Fibroblast of skin of left quadriceps (primary cell): ENCODE results near the gene TXK.

Experiments used
- DNase-seq, 2 experiments: peaks; one replicate each; pipeline ENCODE4 v3.0.0-alpha.2; 2013; ENCODE audit warnings: low read depth in 2 of 2

TXK gene

DNA sequence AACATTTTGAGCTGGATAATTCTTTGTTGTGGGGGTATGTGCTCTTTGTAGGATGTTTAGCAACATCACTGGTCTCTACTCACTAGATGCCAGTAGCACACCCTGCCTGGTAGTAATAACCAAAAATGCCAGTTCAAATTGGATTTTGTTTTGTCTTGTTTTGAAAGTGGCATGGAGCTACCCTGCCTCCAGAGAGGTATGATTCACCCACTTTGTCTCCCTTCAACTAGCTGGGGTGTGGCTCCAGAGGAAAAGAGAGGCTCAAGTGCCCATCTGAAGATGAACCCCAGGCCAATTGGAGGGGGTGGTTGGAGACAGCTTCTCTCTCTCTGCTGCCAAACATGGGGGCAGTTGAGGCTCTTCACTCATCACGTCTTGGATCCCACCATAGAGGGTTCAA, 83.0 kb downstream of the TXK start:
- DNase-seq: no peak

DNA sequence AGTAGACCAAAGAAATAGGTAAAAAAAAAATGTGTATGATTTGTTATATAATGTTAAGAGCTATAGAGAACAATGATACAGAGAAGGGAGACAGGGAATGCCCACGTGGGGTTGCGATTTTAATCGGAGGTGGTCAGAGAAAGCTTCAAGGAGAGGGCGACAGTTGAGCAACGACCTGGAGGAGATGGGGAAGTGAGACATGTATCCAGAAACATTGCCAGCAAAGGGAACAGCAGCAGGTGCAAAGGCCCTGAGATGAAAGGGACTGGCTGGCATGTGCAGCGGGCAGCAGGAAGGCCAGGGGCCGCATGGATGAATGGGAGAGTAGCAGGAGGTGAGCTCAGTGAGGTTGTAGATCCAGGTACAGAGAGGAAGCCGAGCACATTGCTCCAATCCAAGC, 84.6 kb downstream of the TXK start:
- no peak for DNase-seq

DNA sequence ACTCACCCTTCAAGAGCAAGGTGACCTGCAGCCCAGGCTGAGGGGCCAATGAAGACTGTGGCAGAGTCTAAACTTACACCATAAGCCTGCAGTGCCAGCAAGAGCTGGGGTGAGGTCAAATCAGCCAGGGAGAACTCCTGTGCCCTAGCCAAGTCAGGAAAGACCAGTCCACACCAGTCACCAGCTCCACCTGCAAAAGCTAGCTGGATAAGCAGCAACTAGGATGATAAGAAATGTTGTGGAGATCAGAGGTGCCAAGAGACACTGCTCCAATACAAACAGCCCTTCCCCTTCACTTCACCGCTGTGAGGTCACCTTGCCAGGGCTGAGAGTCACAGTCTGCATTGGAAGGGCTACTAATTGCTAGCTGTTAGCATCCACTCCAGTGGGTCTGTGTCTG, 86.2 kb downstream of the TXK start:
- DNase-seq: no peak

DNA sequence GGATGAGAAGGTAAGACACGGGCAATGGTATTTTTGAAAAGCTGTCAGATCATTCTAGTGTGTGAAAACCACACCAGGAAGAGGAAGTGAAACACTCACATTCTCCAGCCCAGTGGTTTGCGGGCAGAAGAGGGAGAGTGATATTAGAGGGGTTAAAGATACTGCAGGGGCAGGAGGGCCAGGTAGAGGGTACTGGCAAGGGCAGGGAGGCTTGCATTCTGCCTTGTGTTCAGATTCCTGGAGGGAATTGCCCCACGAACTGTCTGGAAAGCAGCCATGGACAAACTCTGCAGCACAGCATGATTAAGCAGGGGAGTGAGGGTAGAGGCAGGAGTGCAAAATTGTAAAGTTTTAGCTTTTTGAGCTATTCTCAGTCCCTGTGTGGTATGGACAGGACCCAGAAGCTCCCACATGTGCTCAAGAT, 86.6 kb downstream of the TXK start:
- DNase-seq: no peak

DNA sequence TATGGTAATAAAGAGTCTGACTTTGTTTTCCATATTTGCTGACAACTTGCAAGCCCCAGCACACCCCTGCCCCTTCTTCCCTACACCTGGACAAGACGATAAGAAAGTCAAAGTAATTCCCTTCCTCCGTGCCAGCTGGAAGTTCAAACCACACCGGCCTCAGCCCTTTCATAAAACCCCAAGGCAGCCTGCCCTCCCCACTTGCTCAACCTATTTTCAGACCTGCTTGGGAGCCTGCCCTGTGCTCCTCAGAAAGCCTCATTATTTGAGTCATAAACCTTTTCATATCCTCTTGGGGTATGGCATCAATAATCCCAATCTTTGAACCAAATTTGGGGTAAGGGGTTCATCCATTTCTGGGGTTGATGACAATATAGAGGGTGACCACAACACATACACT, 88.0 kb downstream of the TXK start:
- DNase-seq: no peak

DNA sequence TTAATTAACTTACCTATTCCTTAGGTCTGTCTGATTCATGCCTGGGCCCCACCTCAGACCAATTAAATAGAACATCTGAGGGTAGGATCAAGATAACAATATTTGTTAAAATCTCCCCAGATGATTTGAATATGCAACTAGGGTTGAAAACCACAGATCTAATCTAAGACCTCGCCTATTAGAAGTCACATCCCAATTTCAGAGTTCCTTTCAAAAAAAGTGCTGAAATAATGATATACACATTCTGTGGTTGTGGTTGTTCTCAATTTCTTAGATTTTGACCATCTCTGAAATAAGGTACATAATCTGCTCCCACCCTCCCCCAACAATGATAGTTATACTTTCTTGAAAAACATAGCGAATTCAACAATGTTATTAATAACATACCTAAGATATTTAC, 89.8 kb downstream of the TXK start:
- DNase-seq: no peak

DNA sequence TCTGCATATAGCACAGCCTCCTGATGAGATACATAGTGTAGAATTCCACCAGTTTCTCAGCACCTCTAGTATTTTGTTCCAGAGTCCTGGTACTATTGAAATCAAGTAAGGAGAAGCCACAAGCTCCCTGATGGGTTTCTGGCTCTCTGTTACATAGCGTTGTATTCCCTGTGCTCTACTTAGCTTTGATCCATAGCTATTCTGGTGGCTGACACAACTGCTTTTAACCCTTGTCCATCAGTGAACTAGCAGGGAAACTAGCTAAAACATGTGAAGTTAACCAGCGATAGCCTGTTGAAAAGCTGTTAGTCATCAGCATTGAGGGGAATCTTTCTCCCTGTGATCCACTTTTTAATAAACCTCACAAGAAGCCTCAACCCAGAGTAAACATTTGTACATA, 90.5 kb downstream of the TXK start:
- DNase-seq: no peak

DNA sequence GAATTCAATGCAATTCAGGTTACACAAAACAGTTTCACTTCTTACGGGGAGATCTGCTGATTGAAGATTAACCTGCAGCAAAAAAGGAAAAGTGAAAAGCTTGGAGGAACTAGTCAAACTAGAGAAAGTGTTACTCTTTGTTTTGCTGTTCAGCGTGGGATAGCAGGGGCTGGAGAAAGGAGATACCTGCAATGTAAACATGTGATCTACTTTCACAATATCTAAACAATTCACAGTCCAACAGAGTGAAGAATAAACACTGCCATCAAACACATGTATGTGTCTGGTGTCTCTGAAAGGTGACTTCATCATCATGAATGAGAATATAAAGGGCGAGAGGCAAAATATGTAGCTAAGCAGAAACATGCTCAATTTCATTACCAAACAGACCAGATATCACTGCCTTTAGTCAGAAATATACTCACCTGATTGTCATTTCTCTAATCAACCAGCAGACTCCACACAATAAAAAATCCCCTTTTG, 91.0 kb downstream of the TXK start:
- no peak for DNase-seq

DNA sequence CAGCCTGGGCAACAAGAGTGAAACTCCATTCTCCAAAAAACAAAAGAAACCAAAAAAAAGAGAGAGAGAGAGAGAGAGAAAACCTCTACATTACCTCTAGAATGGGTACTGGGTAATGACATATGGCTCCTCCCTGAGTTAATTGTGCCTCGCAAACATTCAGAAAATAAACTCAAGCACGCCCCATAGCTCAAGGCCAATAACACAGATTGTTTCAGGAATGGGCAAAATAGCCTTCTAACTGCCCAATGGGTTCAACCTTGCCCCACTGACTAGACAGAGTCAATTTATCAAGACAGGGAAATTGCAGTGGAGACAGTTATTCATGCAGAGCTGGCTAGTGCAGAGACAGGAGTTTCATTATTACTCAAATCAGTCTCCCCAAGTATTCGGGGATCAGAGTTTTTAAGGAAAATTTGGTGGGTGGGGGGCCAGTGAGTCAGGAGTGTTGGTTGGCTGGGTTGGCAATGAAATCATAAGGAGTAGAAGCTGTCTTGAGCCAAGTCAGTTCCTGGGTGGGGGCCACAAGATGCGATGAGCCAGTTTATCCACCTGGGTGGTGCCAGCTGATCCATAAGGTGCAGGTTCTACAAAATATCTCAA, 92.4 kb downstream of the TXK start:
- DNase-seq: no peak

DNA sequence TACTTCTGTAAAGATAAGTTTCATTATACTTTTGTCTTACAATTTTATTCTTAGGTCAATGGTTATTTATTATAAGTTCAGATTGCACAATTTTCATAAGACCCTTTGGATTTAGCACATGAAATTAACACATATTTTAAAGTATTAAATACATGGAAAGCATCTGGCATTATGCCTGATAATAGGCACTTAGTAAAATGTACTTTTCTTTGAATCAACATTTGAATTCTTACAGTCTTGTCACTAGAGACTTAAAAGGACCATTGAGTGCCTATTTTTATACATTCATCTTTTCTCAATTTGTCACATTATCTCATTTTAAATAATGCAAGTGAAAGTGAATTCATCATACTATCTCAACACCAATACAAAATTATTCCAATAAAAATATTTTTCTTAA, 94.5 kb downstream of the TXK start:
- DNase-seq: no peak

DNA sequence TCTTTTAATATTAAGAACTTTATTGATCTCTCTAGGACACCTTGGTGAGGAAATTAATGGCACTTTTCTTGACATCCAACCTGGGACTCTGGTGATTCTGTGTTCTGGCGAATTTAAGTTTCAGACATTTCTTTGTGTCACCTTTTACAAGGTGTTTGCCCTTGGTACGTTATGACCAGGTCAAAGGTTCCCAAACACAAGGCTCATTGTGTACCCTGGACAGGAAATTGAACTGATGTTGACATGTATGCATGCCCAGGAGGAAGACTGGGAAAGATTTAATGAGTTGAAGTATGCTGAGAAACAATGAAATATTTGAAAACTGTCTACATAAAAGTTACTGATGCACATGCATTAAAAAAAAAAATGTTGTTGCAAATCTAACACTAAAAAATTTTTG, 95.4 kb downstream of the TXK start:
- DNase-seq: no peak

DNA sequence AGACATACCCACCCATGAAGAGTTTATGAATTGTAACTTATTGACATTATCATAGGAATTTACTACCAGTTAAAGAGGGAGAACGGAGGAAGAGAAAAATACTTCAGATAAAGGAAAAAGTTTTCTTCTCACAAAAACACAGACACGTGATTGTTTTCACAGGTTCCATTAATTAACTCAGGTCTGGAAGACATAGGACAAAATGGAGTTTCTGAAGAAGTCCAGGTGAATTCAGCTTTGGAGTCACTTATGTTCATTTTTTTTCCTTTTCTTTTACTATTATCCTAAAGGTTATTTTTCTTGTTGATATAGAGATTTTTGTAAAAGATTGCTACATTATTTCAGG, 97.0 kb downstream of the TXK start:
- DNase-seq: no peak

DNA sequence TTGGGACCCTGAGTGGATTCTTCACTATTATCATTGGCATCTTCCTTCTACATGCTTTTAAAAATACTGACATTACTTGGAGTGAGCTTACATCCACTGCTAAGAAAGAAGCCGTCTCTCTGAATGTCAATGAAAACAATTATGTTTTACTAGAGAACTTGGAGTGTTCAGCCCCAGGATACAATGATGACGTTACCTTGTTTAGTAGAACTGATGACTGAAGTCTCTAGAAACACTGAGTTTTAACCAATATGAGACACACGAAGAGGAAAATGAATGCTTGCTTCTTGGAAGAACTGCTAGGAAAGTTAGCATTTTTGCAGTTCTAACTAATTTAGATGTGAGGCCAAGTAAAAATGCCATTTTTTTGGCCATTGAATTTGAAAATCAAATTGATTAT, 98.1 kb downstream of the TXK start:
- DNase-seq: no peak

DNA sequence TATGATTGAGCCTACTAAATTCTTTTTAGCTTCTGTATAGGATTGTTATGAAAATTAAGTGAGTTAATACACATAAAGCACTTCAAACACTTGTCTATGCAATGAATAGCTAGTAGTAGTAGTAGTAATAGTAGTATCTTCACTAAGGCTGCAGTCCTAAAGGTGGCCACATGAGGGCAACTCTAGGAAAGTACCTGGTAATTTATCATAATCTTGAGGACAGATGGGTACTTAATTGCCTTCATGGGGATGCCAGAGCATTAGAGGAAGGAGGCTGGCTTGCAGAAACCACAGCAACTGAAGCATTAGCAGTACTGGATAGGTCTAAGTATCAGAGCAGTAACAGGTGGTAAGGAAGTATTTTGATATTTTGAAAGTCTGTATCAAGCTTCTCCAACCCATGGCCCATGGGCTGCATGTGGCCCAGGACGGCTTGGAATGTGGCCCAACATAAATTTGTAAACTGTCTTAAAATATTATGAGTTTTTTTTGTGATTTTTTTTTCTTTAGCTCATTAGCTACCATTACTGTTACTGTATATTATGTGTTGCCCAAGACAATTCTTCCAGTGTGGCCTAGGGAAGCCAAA, 100.1 kb downstream of the TXK start:
- DNase-seq: no peak

DNA sequence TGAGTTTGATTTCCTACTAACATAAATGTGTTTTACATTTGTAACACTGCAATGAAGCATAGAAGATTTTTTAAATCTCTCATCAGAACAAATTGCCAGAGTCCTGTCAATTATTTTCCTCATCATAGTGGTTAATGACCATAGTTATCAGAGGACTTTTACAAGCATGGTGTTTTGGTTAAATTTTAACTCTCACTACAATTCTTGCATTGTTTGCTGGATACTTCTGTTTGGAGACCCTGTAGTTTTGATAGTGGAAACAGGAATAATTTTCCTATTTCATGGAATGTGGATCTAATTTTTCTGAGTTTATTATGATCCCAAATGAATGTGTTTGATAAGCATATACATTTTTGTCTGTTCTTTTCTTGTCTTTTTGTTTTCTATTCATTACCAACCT, 100.6 kb downstream of the TXK start:
- DNase-seq: no peak

DNA sequence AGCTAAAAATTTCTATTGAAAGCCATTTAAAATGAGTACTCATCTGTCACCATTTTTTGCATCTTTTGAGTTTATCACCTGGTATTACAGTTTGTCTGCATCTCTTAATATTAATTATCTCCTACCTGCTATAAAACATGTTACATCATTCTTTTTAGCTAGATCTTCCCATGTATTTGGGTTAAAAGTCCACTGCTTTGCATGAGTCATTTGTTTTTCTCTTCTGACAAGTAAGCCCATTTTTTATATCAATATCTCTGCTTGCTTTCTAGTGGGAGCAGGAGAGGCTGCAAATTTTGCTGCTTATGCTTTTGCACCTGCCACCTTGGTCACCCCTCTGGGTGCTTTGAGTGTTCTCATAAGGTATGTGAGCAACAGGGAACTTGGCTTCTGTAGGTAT, 101.3 kb downstream of the TXK start:
- no peak for DNase-seq

DNA sequence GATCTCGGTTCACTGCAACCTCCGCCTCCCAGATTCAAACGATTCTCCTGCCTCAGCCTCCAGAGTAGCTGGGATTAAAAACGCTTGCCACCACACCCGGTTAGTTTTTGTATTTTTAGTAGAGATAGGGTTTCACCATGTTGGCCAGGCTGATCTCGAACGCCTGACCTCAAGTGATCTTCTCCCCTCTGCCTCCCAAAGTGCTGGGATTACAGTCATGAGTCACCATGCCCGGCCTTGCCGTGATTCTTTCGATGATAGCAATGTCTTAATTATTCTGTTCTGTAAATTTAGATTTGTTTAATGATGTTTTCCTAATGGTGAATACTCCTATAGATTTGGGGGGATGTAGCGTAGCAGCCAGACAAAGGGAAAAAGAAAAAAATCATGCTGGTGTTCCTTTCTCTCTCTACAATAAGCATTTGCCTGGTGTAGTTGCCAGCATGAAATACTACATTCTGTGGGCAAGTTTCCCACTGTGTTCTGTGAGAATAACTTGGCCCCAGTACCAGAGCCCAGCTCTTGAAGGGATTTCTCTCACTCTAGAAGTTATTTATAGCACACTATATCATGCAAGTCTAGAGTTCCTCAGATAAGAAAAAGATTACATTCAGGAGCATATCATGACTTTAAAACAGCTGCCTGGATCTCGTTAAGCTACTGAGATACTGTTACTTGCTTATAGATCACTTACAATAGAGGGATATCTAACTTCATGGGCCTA, 102.1 kb downstream of the TXK start:
- DNase-seq: no peak

DNA sequence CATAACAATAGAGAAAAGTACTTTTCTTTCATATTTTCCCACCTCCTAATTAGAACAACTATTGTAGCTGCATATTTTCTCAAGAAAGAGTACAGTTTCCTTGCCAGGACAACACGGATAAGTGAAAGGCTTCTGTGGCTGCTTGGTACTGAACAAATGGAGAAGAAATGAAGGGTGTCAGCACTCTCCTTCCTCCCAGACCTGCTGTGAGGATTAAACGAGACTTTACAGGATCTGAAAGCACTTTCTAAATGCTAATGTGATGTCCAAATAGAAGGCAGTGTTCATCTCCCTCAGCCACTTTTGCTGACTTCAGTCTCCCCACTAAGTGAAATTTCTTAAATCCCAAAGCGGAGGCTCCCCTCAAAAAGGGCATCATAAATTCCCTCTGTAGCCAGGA, 103.6 kb downstream of the TXK start:
- DNase-seq: no peak

DNA sequence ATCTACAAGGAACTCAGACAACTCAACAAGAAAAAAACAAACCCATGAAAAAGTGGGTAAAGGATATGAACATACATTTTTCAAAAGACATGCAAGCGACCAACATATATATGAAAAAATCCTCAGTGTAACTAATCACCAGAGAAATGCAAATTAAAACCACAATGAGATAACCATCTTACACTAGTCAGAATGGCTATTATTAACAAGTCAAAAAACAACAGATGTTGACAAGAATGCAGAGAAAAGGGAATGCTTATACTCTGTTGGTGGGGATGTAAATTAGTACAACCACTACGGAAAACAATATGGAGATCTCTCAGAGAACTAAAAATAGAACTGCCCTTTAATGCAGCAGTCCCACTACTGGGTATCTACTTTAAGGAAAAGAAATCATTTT, 105.4 kb downstream of the TXK start:
- DNase-seq: no peak

DNA sequence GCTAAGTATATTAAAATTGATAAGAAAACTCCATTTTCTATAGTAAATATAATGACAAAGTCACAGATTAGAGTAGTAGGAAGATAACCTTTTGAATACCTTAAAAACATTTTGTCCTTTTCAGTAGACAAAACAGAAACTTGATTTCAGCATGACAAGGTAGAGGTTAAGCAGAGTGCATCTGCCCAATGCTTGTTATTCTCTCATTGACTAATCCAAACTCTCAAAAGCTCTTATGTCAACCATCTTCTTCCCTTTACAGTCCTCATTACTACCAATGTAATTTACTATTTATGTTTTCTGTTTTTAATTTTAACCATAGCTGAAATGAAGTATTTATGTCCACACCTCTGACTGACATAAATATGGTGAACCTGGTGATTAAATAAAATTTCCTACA, 106.4 kb downstream of the TXK start:
- DNase-seq: no peak

DNA sequence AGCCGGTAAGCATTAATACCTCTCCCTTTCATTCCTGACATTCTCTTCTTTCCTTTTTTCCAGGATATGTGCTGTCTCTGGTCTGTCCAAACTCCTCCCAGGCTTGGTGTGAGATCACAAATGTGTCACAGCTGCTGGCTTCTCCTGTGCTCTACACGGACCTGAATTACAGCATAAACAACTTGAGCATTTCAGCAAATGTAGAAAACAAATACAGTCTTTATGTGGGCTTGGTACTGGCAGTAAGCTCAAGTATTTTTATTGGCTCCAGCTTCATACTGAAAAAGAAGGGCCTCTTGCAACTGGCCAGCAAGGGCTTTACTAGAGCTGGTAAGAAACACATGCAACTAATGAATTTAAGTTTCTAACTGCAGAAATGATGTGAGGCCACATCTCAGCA, 109.0 kb downstream of the TXK start:
- DNase-seq: no peak

DNA sequence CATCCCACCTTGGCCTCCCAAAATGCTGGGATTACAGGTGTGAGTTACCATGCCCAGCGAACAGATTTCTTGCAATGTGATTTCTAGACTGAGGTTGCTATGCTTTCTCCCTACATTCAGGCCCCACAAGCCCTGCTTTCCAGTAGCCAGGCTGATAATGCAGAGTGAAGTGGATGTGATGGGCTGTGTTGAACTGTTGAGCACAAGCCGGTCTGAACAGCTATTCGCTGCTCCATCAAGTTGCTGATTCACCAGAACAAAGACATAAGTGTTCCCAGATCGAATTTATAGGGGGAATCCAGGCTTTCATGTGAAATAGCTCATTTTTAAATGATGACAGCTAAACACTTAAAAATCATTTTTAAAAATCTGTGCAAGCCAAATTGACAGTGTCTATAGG, 109.5 kb downstream of the TXK start:
- no peak for DNase-seq

DNA sequence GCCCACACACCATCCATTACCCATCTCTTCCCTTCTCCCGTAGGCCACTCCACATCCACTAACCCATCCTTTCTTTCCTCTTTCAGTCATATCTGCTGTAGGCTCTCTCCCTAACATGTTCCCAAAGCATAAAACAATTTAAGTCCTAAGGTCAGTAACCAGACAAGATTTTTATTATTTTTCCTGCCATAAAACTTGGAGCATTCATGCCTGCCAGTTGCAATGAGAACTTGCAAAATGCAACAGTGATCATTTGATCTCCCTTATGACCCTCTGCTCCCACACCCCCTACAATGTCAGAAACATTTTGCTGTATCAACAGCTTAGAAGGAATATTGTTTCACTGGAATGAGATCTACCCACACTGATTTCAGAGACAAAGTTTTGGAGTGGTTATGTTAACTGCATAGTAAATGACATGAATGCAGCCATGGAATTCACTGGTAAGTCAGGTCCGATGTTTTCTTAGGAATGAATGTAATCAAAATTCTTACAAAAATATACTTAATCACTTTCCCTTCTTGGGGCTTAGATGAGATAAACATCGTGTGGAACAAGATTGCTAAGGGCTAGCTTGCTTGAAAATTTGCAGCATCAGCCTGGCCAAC, 111.8 kb downstream of the TXK start:
- DNase-seq: no peak
